DMS 273 (cell line): ENCODE results near the gene DES.

Experiments
- DNase-seq: peaks from one replicate; lab custom pipeline; 2025; ENCODE audit not compliant: unreplicated experiment; lab: John Stamatoyannopoulos, UW

The DES gene

DNA sequence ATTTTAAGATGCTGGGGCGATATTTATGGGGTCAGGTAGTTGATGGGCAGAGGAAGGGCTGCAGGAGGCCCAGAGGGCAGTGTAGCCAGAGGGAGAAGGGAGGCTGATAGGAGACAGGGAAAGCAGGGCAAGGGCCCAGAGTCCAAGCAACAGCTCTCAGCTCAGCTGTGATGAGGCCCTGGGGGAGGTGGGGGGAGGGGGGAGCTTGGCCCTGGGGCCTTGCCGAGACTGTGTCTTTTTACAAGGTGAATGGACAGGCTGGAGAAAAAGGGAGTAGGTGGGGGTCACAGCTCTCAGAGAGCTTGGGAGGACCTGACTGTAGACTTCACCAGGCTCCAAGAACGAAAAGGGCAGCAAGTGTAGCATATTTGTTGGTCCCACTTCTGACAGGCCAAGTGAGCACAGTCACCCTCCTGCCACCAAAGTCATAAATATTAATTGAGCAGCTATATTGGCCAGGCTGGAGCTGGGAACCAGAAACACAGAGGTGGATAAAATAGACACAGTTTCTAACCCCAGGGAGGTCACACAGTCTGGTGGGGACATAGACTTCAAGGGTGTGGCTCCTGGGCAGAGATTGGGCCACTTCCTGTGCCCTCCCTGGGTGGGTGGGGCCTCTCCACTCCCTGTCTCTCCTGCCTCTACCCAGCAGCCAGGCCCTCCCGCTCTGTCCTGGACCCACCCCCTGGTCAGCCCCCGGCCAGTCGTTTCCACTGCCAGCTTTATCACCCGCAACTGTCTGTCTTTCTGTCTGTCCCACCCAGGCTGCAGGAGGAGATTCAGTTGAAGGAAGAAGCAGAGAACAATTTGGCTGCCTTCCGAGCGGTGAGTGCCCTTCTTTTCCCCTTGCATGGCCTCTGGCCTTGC lies 1.4 kb downstream of the DES start:
- no peak for DNase-seq

DNA sequence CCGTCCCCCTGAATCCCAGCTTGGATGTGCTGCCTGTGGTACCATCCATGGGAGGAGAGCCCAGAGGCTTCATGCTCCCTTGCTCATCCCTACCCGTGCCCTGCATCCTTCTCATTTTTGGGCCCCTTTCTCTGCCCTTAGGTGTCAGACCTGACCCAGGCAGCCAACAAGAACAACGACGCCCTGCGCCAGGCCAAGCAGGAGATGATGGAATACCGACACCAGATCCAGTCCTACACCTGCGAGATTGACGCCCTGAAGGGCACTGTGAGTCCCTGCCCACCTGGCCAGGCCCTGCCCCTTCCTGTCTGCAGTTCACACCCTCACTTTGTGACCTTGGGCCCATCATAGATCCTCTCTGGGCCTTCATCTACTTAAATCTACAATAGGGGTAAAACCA lies 2.5 kb downstream of the DES start:
- DNase-seq, result no peak

DNA sequence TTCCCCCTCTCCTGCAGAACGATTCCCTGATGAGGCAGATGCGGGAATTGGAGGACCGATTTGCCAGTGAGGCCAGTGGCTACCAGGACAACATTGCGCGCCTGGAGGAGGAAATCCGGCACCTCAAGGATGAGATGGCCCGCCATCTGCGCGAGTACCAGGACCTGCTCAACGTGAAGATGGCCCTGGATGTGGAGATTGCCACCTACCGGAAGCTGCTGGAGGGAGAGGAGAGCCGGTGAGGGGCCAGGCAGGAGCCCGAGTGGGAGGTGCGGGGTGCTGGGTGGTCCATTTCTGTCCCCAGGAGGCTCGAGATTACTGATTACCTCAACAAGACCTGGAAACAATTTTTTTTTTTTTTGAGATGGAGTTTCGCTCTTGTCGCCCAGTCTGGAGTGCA lies 3.1 kb downstream of the DES start:
- DNase-seq, result no peak

DNA sequence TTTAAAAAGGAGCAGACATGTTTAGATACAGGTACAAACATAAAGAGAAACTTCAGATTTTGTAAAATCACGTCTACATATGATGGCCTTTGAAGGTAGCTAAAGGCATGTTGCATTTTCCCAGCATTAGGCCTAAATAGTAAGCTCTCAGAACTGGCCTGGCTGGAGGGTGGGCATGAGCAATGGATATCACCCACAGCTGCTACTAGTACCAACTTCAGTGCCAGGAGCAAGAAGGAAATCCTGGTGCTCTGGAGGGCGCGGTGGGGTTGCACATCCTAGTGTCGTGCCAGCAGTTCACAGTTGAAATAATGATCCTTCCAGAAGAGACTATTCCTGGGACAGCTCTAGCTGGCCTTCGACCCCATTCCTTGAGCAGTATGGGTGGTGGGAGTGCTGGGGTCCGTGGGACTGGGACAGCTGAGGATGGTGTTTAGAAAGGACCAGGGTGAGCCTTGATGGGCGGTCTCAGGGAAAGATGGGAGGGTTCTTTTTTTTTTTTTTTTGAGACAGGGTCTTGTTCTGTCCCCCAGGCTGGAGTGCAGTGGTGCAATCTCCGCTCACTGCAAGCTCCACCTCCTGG lies 4.9 kb downstream of the DES start:
- DNase-seq, result no peak

DNA sequence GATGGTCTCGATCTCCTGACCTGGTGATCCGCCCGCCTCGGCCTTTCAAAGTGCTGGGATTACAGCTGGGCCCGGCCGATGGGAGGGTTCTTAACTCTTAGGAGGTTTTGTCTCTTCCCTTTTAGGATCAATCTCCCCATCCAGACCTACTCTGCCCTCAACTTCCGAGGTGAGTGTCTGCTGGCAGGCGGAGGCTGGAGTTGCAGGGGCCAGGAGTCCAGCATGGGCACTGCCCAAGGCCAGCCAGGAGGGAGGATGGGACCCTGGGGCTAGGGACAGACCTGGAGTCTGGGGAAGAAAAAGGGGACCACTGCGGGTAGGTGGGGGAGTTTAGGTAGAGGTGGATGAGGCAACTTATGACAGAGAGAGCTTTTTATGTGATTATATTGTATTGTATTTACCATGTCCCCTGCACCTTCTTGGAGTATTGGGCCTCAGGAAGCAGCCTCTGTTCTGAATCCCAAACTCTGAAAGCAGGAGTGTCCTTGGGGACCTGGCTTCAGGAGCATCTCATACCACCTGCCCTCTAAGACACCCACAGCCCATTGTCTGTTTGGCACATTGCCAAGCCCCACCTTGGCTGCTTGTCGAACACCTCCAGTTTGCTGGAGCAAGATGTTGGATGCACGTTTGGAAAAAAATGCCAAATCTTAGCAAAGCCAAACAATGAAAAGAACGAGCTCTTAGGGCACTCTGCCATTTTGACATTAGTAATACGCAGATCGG lies 5.6 kb downstream of the DES start:
- DNase-seq, result no peak

DNA sequence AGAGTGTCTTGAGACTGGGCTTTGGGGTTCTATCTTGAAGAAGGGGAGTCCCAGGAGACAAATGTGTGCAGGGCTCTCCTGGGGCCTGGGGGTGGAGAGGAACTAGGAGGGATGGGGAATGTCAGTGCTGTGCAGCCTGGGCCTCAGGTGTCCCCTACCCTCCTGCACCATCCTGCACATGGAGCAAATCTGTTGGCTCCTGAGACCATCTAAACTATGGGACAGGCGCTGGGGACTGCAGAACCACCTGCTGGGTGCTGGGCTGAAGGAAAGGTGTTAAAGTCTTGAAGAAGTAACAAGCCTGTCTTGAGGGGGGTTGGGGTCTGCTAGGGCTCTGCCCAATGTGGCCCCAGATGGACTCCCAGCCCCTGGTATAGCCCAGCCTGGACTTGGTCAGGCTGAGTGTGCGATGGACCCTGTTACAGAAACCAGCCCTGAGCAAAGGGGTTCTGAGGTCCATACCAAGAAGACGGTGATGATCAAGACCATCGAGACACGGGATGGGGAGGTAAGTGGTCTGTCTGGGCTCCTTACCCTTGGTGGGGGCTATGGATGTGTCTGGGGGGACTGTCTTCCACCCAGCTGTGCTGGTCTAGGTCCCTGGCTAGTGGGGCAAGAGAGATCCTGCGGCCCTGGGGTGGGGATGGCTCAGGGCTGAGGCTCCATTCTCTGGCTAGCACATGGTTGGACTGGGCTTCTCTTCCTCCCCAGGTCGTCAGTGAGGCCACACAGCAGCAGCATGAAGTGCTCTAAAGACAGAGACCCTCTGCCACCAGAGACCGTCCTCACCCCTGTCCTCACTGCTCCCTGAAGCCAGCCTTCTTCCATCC lies 7.3 kb downstream of the DES start:
- DNase-seq, result no peak

DNA sequence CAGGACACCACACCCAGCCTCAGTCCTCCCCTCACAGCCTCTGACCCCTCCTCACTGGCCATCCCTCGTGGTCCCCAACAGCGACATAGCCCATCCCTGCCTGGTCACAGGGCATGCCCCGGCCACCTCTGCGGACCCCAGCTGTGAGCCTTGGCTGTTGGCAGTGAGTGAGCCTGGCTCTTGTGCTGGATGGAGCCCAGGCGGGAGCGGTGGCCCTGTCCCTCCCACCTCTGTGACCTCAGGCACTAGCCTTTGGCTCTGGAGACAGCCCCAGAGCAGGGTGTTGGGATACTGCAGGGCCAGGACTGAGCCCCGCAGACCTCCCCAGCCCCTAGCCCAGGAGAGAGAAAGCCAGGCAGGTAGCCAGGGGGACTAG lies 7.9 kb downstream of the DES start:
- no peak for DNase-seq

DNA sequence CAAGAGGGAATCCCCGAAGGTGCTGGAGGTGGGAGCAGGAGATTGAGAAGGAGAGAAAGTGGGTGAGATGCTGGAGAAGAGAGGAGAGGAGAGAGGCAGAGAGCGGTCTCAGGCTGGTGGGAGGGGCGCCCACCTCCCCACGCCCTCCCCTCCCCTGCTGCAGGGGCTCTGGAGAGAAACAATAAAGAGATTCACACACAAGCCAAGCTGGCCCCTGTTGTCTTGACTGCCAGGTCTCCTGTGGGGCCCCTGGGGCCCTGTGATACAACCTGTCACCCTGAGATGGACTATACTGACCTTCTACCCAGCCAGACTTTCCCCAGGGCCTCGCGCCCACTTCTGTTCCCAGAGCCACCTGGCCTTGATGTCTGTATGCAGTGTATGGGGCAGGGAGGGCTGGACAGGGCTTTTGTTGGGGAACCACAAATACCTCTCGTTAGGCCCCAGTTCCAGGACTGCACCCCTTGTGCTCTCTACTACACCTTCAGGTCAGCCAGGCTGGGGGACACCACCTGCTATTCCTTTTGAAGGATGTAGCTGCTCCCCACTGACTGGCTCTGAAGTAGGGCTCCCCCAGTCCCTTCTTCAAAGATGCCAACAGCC lies 8.5 kb downstream of the DES start:
- no peak for DNase-seq

DNA sequence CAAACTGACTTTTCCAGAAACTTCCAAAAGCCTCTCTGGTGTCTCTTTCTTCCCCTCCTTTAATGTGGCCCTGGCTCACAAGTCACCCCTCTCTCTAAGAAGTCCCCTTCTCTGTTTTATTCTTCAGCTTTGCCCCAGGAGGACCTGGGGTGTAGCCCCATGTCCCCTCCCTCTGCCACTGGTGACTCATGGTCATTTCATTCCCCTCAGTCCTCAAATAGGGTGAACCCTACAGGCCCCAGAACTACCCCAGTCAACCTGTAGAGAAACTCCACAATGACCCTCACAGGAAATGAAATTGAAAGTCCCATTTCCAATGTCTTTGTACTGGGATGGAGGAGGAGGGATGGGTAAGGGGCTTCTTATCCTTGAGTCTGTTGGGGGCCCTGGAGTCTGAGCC lies 10.3 kb downstream of the DES start:
- no peak for DNase-seq

DNA sequence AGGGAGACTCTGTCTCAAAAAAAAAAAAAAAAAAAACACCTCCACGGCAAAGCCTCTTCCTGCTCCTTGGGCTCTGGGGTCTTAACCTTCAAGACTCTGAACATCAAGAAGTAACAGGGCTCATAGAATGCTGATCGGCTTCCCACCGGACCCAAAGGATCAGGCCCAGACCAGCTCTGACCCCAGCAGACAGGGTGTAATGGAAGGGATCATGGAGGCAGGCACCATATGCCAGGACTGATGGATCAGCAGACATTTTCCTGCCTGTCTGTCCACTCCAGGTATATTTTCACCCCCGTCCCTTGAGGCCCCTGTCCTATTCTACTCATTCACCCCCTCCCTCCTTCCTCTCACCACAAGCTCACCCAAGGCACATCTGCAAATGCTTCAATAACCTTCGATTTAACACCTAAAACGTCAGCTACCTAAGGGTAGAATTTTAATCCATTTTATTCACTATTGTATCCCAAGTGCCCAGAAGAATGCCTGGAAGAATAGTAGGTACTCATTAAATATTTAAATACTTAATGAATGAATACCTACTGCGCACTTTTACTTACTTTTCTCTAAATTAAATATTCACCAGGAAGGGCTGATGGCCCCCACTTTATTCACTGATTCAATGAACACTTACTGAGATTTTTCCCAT lies 11.9 kb downstream of the DES start:
- no peak for DNase-seq

DNA sequence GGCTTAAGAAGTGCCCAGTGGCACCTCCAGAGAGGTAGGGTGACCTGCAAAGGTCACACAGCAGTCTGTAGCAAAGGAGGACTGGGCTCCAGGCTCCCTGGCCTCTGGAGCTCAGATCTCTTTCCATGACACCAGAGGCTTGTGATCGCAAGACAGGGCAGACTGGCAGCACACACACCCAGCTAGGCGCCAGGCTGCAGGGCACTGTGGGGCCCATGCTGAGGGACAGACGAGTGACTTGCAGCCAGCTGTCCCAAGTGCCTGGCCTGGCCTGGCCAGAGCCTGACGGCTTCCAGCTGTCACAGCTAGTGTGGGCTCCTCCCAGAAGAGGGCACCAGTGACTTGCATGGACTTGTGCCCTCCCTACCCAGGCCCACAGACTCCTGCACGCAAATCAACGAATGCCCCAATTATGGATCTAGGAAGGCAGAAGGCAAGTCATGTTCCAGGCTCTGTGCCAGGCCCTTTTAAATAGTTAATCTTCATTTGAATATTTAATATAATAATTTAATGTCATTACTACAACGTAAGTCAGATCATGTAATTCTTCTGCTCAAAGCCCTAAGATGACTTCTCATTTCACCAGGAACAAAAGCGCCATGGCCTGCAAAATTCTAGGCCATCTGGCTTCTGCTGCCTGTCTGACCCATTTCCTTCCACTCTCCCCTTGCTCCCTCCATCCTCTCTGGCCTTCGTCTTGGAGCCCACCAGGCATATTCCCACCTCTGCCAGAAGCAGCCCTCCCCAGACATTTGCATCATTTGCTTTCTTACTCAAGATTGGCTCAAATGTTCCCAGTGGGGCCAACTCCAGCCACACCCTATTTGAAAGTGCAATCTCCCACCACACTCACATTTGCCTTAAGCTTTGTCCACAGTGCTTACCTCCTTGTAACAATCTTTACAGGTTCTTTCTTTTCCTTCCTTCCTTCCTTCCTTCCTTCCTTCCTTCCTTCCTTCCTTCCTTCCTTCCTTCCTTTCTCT lies 12.7 kb downstream of the DES start:
- peak; percentile 82 for DNase-seq

DNA sequence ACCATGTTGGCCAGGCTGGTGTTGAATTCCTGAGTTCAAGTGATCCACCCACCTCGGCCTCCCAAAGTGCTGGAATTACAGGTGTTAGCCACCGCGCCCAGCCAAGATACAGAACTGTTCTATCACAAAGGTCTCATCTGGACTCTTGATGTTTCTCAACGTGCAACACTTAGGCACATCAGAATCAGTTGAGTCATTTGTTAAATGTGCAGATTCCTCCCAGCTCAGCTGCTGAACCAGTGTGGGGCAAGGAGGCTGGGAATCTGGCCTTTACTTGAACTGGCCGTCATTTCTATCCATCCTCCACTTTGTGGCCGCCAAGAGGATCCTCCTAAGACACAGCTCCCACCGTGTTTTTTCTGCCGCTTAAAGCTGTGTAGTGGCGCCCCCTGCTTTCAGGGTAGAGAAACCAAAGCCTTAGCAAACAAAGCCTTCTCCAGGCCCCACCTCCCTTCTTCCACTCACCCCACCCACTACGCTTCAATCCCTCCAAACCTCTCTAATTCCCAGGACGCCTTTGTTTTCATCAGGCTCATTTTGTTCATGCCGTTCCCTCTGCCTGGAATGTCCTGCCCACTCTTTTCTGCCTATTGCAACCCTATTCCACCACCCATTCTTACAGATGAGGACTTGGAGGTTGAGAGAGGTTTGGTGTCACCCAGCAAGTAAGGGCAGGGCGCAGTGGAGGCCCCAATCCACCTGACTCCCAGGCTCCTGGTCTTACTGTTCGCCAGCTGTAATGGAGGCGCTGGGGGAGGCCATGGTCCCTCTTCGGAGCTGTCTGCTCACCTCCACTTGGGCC lies 15.7 kb downstream of the DES start:
- peak; percentile 69 for DNase-seq

DNA sequence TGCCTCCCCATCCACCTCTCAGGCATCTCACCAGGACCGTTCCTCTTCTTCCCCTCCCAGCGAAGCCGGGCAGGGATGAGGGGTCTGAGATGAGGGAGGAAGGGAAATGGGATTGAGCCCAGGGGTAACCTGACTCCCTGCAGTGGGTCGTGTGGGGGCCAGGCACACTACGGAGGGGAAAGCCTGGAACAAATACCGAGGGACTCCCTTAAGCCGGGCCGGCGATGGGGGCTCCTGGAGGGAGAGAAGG lies 16.2 kb downstream of the DES start:
- no peak for DNase-seq

DNA sequence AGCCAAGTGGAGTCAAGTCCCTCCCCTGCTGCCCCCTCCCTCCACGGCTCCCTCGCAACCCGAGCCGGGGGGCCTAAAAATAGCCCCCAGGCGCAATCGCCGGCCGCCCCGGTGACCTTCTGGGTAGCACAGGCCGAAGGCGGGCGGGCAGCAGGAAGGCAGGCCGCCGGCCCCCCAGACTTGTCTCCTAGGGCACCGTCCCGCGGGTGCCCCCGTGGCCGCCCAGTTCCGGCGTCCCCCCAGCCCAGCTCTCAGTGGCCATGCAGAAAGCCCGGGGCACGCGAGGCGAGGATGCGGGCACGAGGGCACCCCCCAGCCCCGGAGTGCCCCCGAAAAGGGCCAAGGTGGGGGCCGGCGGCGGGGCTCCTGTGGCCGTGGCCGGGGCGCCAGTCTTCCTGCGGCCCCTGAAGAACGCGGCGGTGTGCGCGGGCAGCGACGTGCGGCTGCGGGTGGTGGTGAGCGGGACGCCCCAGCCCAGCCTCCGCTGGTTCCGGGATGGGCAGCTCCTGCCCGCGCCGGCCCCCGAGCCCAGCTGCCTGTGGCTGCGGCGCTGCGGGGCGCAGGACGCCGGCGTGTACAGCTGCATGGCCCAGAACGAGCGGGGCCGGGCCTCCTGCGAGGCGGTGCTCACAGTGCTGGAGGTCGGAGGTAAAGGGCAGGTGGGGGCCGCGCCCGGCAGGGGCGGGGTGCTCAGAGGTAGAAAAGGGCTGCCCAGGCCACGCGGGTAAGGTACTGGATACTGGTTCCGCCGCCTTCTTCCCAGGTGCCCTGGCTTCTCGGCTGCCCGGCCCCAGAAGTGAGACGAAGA lies 16.7 kb downstream of the DES start, which contains the start of gene SPEG:
Gene SPEG (plus strand): TSS at position 126 of the 808 bp plus-strand sequence. CDS start 135 bp downstream, at position 261.
- DNase-seq, result no peak

DNA sequence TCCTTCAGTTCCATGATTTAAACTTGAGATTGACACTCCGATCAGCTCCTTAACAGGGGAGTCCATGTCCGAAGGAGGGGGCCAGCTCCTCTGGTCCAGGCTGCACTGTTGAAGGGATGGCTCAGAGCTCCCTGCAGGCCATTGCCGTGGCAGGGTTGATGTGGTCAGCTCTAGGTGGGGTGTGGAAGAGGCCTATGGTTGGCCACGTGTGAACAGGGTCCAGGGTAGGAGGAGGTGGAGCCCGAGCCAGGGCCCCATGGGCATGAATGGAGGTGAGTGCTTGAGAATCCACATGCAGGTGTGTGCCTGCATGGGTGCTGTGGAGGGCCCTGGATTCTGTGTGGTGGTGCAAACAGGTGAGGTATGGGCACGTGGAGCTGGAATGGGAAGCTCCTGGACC lies 17.5 kb downstream of the DES start:
- no peak for DNase-seq

DNA sequence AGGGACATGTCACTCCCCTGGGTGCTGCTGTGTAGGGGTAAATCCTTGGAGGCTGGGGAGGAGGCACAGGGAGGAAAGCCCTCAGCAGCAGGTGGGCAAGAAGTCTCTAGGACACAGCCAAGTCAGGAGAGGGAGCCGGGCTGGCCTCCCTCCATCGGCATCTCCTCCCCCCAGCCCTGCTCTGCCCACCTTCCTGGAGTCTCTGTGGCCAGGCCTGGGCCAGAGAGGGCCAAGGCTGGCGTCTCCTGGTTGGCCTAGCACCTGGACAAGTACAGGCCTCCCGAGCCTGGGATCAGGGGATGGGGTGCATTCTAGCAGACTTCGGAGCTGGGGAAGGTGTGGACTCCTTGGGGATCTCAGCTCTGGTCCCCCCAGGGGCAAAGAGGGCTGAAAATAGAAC lies 18.3 kb downstream of the DES start:
- no peak for DNase-seq

DNA sequence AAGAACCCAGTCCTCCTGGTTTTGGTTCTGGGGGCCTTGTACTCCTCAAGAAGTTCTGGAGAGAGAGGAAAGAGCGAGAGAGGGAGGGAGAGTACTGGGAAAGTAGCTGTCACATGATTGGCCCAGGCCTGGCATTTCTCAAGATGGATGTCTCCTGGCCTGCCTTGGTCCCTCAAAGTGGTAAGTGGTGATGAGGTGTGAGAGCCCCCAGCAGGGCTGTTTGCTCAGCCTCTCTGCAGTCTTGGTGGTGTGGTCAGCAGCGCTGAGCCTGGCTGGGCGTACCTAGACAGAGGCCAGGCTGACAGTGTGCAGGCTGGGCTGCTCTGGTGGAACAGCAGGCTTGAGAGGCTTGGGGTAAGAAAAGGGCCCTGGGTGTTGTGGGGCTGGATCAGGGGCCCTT lies 19.0 kb downstream of the DES start:
- no peak for DNase-seq

DNA sequence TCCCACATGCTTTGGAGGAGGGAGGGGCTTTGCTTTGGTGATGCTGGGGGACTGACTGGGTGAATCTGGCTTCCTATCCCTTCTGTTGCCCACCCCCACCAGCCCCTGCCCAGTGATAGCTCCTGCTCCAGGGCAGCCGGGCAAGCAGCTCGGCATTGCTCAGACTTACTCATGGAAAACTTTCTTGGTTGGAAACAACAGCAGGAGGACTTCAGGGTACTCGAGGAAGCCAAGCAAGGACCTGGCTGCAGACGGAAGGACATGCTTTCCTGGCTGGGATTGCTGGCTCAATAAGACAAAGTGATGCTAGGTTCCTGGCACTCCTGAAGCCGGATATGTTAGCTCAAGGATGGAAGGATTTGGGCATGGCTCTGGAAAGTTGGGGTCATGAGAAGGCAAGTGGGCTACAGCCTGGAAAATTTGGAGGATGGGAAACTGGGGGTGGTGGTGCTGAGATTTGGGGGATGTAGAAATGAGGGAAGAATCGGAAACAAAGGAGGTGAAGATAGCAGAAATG lies 19.6 kb downstream of the DES start:
- DNase-seq, result no peak
